KBM-7 (cell line): ENCODE results near the gene VRK1.
A peak's percentile ranks its signal among the peaks of the same experiment; 100 is the strongest.

Experiments
- DNase-seq: peaks from one replicate; pipeline ENCODE4 v3.0.0-alpha.2; 2015
- in situ Hi-C: fragments of 300-500 bp; cut with MboI; formaldehyde crosslinking; loops from 2 replicates; pipeline ENCODE4 v1.14.3; 2020; ENCODE audit warnings: low sequenced_read_pairs, low pct_unique_long_range_greater_than_20kb, mixed read lengths

Gene VRK1

GRCh38 chr14:96783043-96783914 is 13.9 kb upstream of the VRK1 start:
- DNase-seq = no peak
- in situ Hi-C loops = no loop called here

DNA sequence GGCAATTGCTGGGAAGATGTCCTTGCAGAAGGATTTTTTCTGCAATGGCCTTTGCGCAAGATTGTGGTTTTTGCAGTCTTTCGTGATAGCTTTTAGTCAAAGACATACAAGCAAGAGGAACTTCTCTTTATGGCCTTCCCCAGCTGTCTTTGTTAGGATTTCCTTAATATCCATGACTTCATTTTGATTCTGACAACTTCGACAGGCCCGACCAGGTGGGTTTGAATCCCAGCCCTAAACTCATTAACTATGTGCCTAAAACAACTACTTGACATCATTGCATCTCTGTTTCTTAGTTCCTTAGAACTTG is 13.3 kb upstream of the VRK1 start:
- DNase-seq = peak; percentile 69
- in situ Hi-C loops = no loop called here

DNA sequence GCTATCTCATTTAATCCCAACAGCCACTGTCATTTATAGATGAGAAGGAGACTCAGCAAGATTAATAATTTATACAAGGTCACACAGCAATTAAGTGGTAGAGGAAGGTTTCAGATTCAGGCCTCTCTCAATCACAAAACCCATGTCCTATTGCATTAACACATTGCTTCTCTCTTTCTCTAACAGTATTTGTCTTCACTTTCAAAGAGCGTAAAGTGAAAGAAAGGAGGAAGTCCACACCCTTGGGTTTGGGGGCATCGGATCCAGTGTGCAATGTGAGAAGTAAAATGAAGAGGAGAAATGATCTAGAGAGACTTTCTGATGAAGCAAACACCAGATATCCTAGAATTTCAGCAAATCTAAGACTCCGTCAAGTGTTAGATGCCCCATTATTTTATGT is 7.0 kb upstream of the VRK1 start:
- peak; percentile 8 for DNase-seq

GRCh38 chr14:96790706-96791105 is 6.5 kb upstream of the VRK1 start:
- DNase-seq = no peak
- in situ Hi-C loops = no loop called here

More for the DNA sequence above, 7.0 kb upstream of the VRK1 start:
- in situ Hi-C loops = no loop called here

- in situ Hi-C loops = no loop called here
- no peak for DNase-seq
These were observed 5.2 kb upstream of the VRK1 start for GRCh38 chr14:96792003-96792402.

GRCh38 chr14:96792591-96792990 is 4.6 kb upstream of the VRK1 start:
- in situ Hi-C loops = no loop called here
- DNase-seq = no peak

GRCh38 chr14:96793547-96793946 is 3.6 kb upstream of the VRK1 start:
- in situ Hi-C loops = no loop called here
- DNase-seq = no peak

GRCh38 chr14:96795109-96795828 is 1.9 kb upstream of the VRK1 start:
- in situ Hi-C loops = no loop called here
- no peak for DNase-seq

- peak; percentile 59 for DNase-seq
- in situ Hi-C loops = no loop called here
These were observed 584 bp downstream of the VRK1 start for GRCh38 chr14:96797582-96798349.

- in situ Hi-C loops = no loop called here
These were observed 1.8 kb downstream of the VRK1 start for GRCh38 chr14:96798956-96799355.

DNA sequence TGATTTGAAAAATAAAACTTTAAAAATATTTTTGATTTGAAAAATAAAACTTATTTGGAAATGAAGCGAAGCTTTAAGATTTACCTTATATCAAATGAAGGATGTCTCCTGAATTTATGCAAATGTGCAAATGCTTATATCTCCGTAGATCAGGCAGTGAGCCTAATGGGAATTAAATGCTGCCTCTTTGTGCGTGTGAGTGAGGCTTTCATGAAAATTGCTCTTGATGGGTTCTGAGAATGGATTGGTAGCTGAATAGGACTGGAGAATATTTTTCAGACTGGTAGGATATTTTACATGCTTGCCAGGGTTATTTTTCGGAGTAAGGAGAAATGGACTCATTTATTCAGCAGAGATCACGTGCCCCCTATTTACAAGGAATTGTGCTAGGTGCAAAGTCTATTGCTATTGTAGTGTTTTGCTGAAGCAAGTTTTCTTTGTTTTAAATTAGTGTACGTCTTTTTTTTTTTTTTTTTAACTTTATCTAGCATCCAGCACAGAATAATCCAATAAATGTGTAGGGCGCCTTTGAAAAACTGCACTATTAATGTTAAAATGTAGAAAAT is 2.4 kb downstream of the VRK1 start:
- in situ Hi-C loops = no loop called here
- DNase-seq = no peak

More at GRCh38 chr14:96798956-96799355, 1.8 kb downstream of the VRK1 start:
- DNase-seq = no peak

DNA sequence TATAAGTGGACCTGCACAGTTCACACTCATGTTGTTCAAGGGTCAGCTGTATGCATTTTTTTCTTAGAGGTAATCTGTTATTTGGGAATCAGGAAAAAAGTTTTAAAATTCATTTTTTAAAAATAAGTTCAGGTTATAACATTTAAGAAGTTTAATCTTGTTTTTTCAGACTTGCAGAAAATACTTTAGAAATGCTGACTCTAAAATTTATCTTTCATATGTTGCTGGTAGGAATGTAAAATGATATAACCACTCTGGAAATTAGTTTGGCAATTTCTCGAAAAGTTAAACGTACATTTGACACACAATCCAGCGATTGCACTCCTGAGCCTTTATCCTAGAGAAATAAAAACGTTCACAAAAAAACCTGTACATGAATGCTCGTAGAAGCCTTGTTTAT is 4.7 kb downstream of the VRK1 start:
- DNase-seq = no peak
- in situ Hi-C loops = no loop called here

DNA sequence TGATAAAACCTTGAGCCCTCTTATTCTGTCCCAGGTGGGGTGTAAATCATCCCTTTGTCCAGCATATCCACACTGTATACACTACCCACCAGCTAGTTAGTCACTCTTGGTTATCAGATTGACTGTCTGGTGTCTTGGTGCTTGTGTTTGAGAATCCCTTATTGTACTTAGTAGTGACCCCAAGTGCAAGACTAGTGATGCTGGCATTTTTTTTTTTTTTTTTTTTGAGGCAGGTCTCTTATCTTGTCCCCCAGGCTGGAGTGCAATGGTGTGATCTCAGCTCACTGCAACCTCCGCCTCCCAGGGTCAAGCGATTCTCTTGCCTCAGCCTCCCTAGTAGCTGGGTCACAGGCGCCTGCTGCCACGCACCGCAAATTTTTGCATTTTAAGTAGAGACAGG is 5.8 kb downstream of the VRK1 start:
- in situ Hi-C loops = no loop called here

GRCh38 chr14:96803958-96804357 is 6.8 kb downstream of the VRK1 start:
- in situ Hi-C loops = no loop called here

More for the DNA sequence above, 5.8 kb downstream of the VRK1 start:
- DNase-seq = no peak

DNA sequence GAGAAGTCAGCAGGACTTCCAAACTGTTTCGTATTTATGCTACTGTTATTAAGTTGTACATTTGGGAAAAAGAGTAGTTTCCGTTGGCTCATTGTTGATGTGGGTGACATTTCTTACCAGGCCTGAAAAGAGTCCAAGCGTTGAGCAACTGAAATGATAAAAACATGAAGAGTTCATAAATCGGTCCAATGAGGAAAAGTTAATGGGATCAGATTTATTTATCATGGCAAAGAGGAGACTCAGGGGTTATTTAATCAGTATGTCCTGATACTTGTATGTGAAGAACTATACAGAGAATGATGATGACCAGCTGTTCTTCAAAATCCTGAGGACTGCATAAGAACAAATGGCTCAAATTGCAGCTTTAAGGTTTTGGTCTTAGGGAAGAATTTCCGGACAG is 7.7 kb downstream of the VRK1 start:
- DNase-seq = no peak
- in situ Hi-C loops = no loop called here

More at GRCh38 chr14:96803958-96804357, 6.8 kb downstream of the VRK1 start:
- no peak for DNase-seq

DNA sequence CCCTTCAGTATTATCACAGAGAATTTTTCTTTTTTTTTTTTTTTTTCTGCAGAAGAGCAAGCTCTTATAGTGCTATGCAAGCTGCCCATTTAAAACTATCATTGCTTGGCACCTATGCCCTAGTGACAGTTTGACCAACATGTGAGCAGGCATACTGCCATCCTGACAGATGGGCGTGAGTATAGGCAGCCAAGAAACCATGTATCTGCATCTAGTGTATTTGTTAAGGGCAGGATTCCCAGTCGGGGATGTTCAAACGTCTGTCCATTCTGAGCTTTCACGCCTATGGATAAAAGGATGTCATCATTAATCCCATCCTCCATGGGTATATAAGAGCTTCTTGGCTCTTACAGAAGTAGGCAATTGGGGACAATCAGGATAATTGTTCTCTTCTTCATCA is 8.8 kb downstream of the VRK1 start:
- DNase-seq = no peak
- in situ Hi-C loops = no loop called here

- no peak for DNase-seq
- in situ Hi-C loops = no loop called here
These were observed 9.7 kb downstream of the VRK1 start for GRCh38 chr14:96806836-96807235.

- in situ Hi-C loops = no loop called here
- DNase-seq = no peak
These were observed 11.6 kb downstream of the VRK1 start for GRCh38 chr14:96808619-96809406.

DNA sequence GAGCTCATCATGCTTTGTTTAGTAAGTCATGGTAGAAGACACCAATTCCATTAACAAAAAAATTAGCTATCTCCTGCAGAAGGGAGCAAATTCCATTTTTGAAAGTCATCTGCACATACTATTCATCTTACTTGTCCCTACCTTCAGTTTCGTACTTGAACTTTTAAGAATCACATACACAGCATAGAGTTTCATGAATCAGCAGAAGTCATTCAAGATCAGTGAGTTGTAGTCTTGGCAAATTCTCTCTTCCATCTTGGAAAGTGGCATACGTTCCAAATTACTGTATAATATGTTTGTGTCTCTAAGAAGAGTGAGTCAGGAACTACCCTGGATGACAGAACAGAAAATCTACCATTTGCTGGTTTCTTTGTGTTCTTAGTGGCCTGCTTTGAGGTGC is 14.1 kb downstream of the VRK1 start:
- in situ Hi-C loops = no loop called here
- DNase-seq = no peak
